ENCODE measurements around the gene C10orf71. TPM values are rescaled to one million over a fixed set of nuclear protein-coding genes. Genes with fewer than 3 reads are reported as not detected.

C10orf71 gene
- total RNA-seq, 2 experiments from 2014 or later: not detected

DNA sequence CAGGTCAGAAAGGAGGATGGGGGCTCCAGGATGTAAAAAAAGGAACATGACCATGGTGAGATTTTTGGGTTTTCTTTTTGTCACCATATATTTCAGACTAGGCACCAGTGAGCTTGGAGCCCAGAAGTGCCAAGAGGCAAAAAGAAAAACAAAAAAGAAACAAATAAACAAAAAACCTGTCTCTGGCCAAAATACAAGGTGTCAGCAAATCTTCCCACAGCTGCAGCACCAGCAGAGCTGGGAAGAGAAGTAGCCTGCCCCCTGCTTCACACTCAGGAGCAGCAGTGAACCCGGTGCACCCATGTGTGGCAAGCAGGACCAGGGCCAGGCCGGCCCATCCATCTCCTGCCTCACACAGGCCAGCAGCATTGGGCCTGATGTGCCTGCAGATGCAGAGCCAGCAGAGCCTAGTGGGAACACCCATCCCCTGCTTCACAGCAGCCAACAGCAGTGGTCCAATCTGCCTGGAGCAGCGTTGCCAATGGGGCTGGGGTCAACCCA, 34.7 kb upstream of the C10orf71 start:
- Mint-ChIP-seq H3K27me3 (peaks cover 33% of the 10 kb centered on the region), H3K4me1 (no peaks in the 10 kb centered on the region), H3K36me3 (peaks cover 8% of the 10 kb centered on the region), H3K4me3 (no peak overlapping the region), H3K9me3 (ENCODE audit: low read depth) (peaks cover 6% of the 10 kb centered on the region), H3K27ac (no peak overlapping the region)
- no peak for ATAC-seq
- DNase-seq: no peak
- CTCF ChIA-PET: no interaction called here

DNA sequence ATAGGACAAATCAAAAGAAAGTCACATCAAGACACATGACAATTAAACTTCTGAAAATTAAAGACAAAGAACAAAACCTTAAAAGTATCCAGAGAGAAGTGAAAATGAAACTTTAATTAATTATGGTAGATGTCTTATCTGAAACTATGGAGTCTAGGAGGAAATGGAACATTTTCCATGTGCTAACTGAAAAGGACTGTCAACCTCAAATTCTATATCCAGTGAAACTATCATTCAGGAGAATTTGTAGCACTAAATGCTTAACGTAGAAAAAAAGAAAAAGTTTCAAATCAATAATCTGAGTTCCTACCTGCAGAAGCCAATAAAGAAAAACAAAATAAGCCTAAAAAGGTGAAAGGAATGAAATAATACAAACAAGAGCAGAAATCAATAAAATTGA, 33.1 kb upstream of the C10orf71 start:
- no peak for ATAC-seq
- no peak for DNase-seq
- H3K4me3 Mint-ChIP-seq: no peak overlapping the region
- no peaks in the 10 kb centered on the region for H3K4me1 Mint-ChIP-seq
- CTCF ChIA-PET: no interaction called here
- peaks cover 30% of the 10 kb centered on the region for H3K27me3 Mint-ChIP-seq
- H3K9me3 Mint-ChIP-seq (ENCODE audit: low read depth): peaks cover 6% of the 10 kb centered on the region
- peaks cover 8% of the 10 kb centered on the region for H3K36me3 Mint-ChIP-seq
- no peak overlapping the region for H3K27ac Mint-ChIP-seq

DNA sequence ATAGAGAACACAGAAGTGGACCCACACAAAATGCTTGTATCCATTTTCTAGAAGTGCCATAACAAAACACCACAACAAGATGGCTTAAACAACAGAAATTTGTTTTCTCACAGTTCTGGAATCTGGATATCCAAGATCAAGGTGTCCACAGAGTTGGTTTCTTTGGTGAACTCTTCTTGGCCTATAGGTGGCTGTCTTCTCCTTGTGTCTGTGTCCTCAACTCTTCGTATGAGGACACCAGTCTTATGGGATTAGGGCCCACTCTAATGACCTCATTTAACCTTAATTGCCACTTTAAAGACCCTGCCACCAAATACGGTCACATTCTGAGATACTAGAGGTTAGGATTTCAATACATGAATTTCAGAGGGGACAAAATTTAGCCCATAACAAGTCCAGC, 30.8 kb upstream of the C10orf71 start:
- Mint-ChIP-seq H3K27ac (no peak overlapping the region), H3K36me3 (peaks cover 8% of the 10 kb centered on the region), H3K27me3 (peaks cover 27% of the 10 kb centered on the region), H3K9me3 (ENCODE audit: low read depth) (peaks cover 6% of the 10 kb centered on the region), H3K4me1 (peaks cover 13% of the 10 kb centered on the region), H3K4me3 (no peak overlapping the region)
- no peak for DNase-seq
- no peak for ATAC-seq
- CTCF ChIA-PET: no interaction called here

DNA sequence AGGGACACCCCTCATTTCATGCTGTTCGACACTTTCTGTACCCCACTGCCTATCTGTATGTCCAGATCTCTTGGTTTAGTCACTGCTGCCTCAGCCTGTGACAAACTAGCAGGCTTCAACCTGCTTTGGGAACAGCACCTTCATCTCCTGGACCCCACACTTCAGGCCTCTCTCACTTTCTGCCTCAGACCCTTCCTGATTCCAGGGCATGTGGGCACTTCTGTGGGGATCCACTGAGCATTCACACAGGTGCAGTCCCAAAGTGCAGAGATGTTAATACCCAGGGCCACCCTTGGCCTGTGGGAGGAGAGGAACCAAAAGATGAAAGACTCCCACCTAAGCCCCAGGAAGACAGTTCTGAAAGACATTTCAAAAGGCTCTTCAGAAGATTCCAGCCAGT, 29.4 kb upstream of the C10orf71 start:
- Mint-ChIP-seq H3K4me1 (peaks cover 16% of the 10 kb centered on the region), H3K36me3 (peaks cover 8% of the 10 kb centered on the region), H3K27me3 (peaks cover 24% of the 10 kb centered on the region), H3K27ac (no peak overlapping the region), H3K4me3 (no peak overlapping the region), H3K9me3 (ENCODE audit: low read depth) (peaks cover 6% of the 10 kb centered on the region)
- CTCF ChIA-PET: no interaction called here
- ATAC-seq (no peak), DNase-seq (no peak)

DNA sequence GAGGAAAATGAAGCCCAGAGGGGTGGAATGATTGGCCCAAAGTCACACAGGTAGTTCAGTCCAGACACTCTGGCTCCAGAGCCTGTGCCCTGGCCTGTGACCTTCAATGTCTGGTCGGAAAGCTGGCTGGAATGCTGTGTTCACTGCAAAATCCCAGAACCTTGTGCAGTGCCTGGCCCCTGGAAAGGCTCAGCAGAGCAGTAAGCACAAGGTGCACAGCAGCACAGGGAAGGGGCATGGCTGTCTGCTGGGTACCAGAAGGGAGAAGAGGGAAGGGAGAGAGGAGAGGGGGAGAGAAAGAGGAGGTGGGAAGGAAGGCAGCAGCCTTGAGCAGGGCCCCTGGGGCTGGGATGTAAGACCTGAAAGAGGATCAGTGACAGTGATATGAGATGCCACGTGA, 28.4 kb upstream of the C10orf71 start:
- H3K4me1 Mint-ChIP-seq: peaks cover 16% of the 10 kb centered on the region
- peaks cover 2% of the 10 kb centered on the region for H3K9me3 Mint-ChIP-seq (ENCODE audit: low read depth)
- CTCF ChIA-PET: no interaction called here
- DNase-seq (no peak), ATAC-seq (no peak)
- peaks cover 18% of the 10 kb centered on the region for H3K27me3 Mint-ChIP-seq
- H3K27ac Mint-ChIP-seq: no peak overlapping the region
- peaks cover 7% of the 10 kb centered on the region for H3K36me3 Mint-ChIP-seq
- H3K4me3 Mint-ChIP-seq: no peak overlapping the region

DNA sequence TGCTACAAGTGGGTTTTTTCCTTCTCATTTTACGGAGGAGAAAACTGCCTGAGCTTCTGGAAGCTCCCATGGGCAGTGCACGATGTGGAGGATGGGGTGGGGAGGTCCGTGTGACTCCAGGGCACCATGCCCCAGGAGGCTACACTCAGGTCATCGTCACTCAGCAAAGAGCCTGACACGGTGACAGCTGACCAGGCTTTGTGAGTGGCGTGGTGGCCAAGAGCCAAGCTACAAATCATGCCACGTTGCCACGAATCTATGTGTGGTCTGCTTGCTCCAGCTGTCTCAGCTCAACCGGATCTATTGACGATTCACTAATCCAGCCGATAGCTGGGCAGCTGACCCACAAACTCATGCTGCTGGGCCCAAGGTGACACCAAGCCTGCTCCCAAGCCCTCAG, 27.6 kb upstream of the C10orf71 start:
- Mint-ChIP-seq H3K27me3 (peaks cover 11% of the 10 kb centered on the region), H3K9me3 (ENCODE audit: low read depth) (peaks cover 2% of the 10 kb centered on the region), H3K4me1 (peaks cover 16% of the 10 kb centered on the region), H3K4me3 (no peak overlapping the region), H3K36me3 (peaks cover 2% of the 10 kb centered on the region), H3K27ac (no peak overlapping the region)
- ATAC-seq: no peak
- CTCF ChIA-PET: no interaction called here
- DNase-seq: no peak

DNA sequence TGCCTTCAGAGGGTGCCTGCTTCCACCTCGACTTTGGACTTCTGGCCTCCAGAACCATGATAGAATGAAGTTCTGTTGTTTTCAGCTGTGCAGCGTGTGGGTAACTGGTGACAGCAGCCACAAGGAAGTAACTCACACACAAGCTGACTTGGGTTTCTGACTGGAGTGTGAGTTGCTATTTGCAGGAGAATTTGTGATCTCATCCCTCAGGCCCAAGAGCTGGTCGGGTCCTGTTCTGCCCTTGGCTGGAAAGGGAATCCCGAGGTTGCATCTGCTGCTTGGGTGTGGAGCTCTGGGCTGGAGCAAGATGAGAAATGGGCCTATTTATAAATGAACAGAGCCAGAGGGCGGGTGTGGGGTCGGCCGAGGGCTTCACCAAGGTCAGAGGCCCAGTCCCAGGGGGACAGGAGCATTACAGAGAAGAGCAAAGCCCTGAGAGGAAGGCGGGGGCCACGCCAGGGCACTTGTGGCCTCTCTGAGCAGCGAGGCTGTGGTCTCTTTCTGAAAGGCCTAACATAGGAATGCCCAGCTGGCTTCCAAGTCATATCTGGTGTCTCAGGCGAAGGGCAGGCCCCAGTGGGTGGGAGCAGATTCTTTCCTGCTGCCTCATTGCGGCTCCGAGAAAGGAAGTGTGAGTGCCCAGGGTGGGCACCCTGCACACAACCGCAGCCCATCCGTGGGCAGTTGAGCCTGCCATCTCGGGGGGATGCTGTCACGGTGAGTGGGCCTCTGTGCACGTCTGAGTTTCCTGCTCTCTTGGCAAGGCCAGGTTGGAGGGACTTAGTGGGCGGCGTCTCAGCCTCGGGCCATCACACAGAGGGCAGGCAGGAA, 26.5 kb upstream of the C10orf71 start:
- H3K4me1 Mint-ChIP-seq: peaks cover 16% of the 10 kb centered on the region
- no peaks in the 10 kb centered on the region for H3K9me3 Mint-ChIP-seq (ENCODE audit: low read depth)
- peak; percentile 49 for ATAC-seq
- peak; percentile 38 for DNase-seq
- CTCF ChIA-PET: no interaction called here
- H3K27ac Mint-ChIP-seq: peak overlapping the region; percentile 68
- H3K36me3 Mint-ChIP-seq: peaks cover under 1% of the 10 kb centered on the region
- peaks cover 5% of the 10 kb centered on the region for H3K27me3 Mint-ChIP-seq
- no peak overlapping the region for H3K4me3 Mint-ChIP-seq

DNA sequence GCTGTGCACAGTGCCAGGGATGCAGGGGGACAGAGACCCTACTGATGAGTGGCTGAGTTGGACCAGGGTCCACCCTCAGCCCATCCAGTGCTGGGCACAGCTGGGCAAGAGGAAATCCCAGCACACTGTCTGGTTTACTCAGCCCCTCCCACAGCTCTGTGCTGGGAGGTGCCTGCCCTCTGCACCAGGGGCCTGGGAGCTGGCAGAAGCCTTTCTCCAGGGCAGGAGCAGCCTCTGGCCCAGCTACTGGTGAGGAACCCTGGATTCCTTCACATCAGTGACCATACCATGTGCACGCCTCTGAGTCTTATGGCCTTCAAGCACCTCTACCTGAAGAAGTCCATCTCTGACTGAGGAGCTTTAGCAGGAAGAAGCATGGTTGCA, 25.9 kb upstream of the C10orf71 start:
- DNase-seq: peak; percentile 37
- Mint-ChIP-seq H3K27me3 (peaks cover 5% of the 10 kb centered on the region), H3K27ac (peak overlapping the region; percentile 68), H3K4me3 (no peak overlapping the region), H3K9me3 (ENCODE audit: low read depth) (no peaks in the 10 kb centered on the region), H3K36me3 (no peaks in the 10 kb centered on the region), H3K4me1 (peaks cover 16% of the 10 kb centered on the region)
- peak; percentile 20 for ATAC-seq
- CTCF ChIA-PET: no interaction called here

DNA sequence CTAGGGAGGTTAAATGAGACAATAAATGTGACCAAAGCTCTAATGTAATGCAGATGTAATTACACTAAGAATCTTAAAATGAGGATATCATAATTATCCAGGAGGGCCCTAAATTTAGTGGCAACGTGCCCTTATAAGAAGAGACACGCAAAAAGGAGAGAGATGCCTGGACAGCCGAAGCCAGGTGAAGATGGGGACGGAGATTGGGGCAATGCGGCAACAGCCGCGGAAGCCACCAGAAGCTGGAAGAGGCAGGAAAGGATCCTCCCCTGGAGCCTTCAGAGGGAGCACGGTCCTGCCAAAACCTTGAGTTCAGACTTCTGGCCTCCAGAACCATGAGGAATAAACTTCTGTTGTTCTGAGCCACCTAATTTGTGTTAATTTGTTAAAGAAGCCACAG, 25.3 kb upstream of the C10orf71 start:
- H3K4me3 Mint-ChIP-seq: no peak overlapping the region
- H3K36me3 Mint-ChIP-seq: no peaks in the 10 kb centered on the region
- peak; percentile 7 for DNase-seq
- H3K27me3 Mint-ChIP-seq: peaks cover 5% of the 10 kb centered on the region
- no peak overlapping the region for H3K27ac Mint-ChIP-seq
- peaks cover 16% of the 10 kb centered on the region for H3K4me1 Mint-ChIP-seq
- CTCF ChIA-PET: no interaction called here
- no peak for ATAC-seq
- H3K9me3 Mint-ChIP-seq (ENCODE audit: low read depth): no peaks in the 10 kb centered on the region

DNA sequence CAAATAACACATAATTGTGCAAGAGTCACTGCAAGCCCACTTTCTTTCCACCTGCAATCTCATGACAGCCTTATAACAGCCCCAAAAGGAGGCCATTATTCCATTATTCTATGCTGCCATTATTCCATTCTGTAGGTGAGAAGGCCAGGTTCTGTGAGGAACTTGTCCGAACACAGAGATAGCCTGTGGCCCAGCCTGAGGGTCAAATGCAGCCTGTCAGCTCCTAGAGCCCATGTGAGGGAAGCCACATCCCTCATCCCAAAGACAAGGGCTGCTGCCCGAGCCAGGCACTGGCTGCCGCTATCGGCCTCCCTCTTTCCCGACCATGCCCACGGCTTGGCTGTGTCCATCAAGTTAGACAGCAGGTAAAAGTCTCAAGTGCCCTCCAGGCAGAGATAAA, 24.1 kb upstream of the C10orf71 start:
- Mint-ChIP-seq H3K9me3 (ENCODE audit: low read depth) (no peaks in the 10 kb centered on the region), H3K4me3 (no peak overlapping the region), H3K27me3 (peaks cover 10% of the 10 kb centered on the region), H3K36me3 (no peaks in the 10 kb centered on the region), H3K27ac (no peak overlapping the region), H3K4me1 (peaks cover 25% of the 10 kb centered on the region)
- ATAC-seq (no peak), DNase-seq (peak; percentile 14)
- CTCF ChIA-PET: no interaction called here

DNA sequence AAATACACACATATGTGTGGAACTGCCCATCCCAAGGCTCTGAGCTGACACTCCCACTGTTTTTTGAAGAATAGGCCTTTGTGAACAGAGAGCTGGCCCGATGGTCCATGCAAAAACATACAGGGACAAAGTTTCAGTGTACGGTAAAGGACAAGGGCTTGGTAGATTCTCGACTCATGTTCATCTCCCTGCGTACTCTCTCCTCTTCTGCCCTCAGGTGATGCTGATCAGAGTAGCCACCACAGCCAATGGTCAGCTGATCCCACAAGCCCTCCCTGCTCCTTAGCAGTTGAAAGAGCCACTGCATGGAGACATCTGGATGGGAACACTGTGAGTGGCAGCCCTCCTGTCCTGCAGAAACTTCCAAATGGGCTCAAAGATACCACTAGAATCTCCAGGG, 23.1 kb upstream of the C10orf71 start:
- H3K9me3 Mint-ChIP-seq (ENCODE audit: low read depth): no peaks in the 10 kb centered on the region
- peaks cover 31% of the 10 kb centered on the region for H3K4me1 Mint-ChIP-seq
- DNase-seq (peak; percentile 27), ATAC-seq (no peak)
- CTCF ChIA-PET: interaction anchor here (1.0 kb wide), 1 partner anchor 20 kb away, joined by 3 read pairs; no protein-coding TSS in a partner anchor
- H3K27me3 Mint-ChIP-seq: peaks cover 10% of the 10 kb centered on the region
- no peaks in the 10 kb centered on the region for H3K36me3 Mint-ChIP-seq
- no peak overlapping the region for H3K4me3 Mint-ChIP-seq
- H3K27ac Mint-ChIP-seq: no peak overlapping the region

DNA sequence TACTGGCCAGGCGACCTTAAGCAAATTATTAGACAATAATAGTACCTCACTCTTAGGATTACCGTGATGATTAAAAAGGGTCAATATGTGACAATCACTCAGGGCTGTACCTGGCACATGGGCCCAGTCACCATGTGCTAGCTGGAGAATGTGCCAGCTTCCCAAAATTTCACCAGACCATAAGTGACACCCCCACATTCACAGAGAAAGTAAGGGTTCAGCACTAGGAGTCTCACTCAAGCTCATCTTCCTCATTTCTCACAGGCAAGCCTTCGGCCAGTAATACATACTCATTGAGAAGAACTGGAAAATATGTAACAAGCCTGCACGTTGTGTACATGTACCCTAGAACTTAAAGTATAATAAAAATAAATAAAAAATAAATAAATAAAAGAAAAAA, 22.4 kb upstream of the C10orf71 start:
- DNase-seq (peak; percentile 1), ATAC-seq (no peak)
- Mint-ChIP-seq H3K4me1 (peaks cover 31% of the 10 kb centered on the region), H3K4me3 (no peak overlapping the region), H3K27me3 (peaks cover 13% of the 10 kb centered on the region), H3K9me3 (ENCODE audit: low read depth) (no peaks in the 10 kb centered on the region), H3K27ac (no peak overlapping the region), H3K36me3 (no peaks in the 10 kb centered on the region)
- CTCF ChIA-PET: interaction anchor here (1.0 kb wide), 1 partner anchor 19 kb away, joined by 3 read pairs; no protein-coding TSS in a partner anchor

DNA sequence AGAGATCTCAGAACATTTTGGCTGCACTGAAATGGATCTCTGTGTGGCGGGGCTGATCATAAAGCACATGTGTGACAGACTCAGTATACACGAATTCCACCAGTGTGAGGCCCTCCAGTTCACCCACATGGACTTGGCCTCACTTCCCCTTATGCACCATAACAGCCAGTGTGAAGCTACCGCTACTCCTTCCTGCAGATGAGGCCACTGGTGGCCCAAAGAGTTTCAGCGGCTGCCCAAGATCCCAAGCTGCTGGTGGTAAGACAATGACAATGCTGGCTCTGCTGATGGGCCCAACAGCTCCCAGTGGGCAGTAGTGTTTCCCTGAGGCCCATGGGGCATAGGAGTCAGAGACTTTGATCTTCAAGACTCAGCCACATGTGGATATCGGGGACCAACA, 21.0 kb upstream of the C10orf71 start:
- no peaks in the 10 kb centered on the region for H3K9me3 Mint-ChIP-seq (ENCODE audit: low read depth)
- CTCF ChIA-PET: no interaction called here
- no peak overlapping the region for H3K4me3 Mint-ChIP-seq
- DNase-seq (no peak), ATAC-seq (no peak)
- H3K36me3 Mint-ChIP-seq: no peaks in the 10 kb centered on the region
- H3K27me3 Mint-ChIP-seq: peaks cover 13% of the 10 kb centered on the region
- H3K4me1 Mint-ChIP-seq: peaks cover 19% of the 10 kb centered on the region
- no peak overlapping the region for H3K27ac Mint-ChIP-seq

DNA sequence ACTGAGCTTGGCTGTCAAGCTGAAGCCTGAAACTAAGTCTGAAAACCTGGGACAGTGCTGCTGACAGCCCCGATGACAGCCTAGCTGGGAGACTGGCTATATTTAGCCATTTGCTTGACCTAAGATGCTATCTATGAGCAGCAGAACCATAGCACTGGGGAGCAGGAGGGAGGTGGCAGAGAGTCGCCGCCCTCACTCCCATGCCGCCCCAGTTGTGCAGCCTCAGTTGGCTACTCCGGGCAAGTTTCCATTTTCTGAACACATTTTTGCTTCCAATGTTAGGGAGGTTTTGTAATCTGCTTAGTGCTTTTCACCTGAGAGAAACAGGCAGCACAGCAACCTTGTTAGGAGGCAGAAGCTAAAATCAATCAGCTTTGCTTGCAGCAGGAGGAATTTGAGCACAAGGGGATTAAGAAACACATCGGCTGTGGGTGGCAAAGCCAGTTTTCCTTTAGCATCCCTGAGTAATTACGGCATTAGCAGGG, 20.4 kb upstream of the C10orf71 start:
- CTCF ChIA-PET: no interaction called here
- peaks cover 13% of the 10 kb centered on the region for H3K27me3 Mint-ChIP-seq
- no peak overlapping the region for H3K4me3 Mint-ChIP-seq
- ATAC-seq (no peak), DNase-seq (no peak)
- H3K27ac Mint-ChIP-seq: no peak overlapping the region
- no peaks in the 10 kb centered on the region for H3K9me3 Mint-ChIP-seq (ENCODE audit: low read depth)
- no peaks in the 10 kb centered on the region for H3K36me3 Mint-ChIP-seq
- H3K4me1 Mint-ChIP-seq: peaks cover 15% of the 10 kb centered on the region
